Measurements from ENCODE around the gene PDZD2.

DNA sequence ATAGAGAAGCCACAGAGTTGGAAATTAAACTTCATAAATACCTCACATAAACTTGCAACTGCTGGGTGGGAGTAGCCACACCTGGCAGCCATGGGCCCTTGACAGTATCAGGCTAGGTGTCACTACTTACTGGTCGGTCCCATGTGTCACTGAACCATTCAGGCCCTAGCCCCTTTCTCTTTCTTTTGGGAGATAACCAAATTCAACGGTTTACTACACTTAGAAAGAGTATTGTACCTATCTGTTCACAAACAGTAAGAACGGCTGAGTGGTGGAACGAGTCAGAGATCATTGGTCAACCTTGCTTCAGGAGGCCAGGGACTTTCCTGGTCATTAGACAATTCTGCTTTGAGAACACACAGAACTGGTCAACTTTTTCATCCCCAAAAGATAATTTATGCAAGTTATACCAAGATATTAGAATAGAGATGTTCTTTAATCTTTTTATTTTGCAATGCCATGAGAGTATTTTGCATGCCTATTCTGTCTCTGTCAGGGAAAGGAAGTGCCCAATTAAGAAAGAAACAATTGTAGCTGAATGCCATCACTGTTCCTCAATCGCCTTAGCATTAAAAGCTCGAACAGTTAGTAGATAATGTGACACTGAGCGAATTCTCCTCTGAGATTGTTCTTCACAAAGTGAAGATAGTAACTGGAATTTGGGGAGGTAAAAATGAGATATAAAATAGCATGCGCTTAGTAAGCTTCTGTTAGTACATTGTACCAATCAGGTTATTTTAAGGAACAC is 484.3 kb downstream of the PDZD2 start:
- TF ChIP-seq POLR2A (IDR thresholded peaks at IDR 0.05), result no peak
- no peak for TF ChIP-seq CTCF (IDR thresholded peaks at IDR 0.05)
